Measurements from ENCODE around the gene NDUFS7.

DNA sequence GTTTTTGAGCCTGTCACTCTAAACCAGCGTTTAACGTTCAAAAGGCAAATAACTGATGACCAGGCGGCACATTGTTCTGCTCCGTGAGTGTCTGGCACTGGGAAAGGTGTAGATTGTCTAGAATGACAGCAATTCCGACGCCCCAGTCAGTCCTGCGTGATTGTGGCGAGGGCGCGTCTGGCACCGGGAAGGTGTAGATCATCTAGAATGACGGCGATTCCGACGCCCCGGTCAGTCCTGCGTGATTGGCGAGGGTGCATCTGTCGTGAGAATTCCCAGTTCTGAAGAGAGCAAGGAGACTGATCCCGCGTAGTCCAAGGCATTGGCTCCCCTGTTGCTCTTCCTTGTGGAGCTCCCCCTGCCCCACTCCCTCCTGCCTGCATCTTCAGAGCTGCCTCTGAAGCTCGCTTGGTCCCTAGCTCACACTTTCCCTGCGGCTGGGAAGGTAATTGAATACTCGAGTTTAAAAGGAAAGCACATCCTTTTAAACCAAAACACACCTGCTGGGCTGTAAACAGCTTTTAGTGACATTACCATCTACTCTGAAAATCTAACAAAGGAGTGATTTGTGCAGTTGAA, 26.1 kb upstream of the NDUFS7 start:
- TF ChIP-seq, protein P1, sequence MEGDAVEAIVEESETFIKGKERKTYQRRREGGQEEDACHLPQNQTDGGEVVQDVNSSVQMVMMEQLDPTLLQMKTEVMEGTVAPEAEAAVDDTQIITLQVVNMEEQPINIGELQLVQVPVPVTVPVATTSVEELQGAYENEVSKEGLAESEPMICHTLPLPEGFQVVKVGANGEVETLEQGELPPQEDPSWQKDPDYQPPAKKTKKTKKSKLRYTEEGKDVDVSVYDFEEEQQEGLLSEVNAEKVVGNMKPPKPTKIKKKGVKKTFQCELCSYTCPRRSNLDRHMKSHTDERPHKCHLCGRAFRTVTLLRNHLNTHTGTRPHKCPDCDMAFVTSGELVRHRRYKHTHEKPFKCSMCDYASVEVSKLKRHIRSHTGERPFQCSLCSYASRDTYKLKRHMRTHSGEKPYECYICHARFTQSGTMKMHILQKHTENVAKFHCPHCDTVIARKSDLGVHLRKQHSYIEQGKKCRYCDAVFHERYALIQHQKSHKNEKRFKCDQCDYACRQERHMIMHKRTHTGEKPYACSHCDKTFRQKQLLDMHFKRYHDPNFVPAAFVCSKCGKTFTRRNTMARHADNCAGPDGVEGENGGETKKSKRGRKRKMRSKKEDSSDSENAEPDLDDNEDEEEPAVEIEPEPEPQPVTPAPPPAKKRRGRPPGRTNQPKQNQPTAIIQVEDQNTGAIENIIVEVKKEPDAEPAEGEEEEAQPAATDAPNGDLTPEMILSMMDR (IDR thresholded peaks at IDR 0.05): no peak
- TF ChIP-seq POLR2A (IDR thresholded peaks at IDR 0.05): no peak
